GM13976 (cell line): ENCODE results near the gene GAMT.

Experiments
- DNase-seq: peaks from one replicate; pipeline ENCODE4 v3.0.0; 2012; ENCODE audit warnings: low spot score
- in situ Hi-C: fragments of 300-500 bp; cut with MboI; formaldehyde crosslinking; loops from one replicate; pipeline ENCODE4 v1.12.0; 2022; ENCODE audit warnings: low sequenced_read_pairs, mixed read lengths, inconsistent platforms; ENCODE audit not compliant: unreplicated experiment
- TF ChIP-seq, protein P1 (sequence below): IDR thresholded peaks from 2 replicates; pipeline ENCODE4 v1.5.1; 2012; ENCODE audit warnings: borderline replicate concordance, mild to moderate bottlenecking; ENCODE audit not compliant: insufficient read depth; ENCODE audit errors: extremely low read depth, missing control alignments, control extremely low read depth

GAMT gene

DNA sequence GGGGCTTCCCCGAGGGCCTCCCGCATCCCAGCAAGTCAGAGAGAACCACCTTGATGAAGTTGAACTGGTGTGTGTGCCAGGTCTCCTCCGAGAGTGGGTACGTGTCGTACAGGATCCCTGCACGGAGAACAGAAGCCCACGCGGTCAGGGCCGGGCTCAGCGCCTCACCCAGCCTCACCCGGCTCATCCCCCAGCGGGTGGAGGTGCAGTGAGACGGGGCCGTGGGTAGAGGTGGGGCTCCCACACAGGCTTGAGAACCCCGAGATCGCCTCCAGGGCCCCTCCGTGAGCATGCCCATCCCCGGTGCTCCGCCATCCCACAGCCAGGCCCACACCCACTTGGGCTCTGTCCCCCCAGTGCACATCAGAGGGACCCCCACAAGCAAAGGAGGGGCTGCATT is 2.3 kb downstream of the GAMT start:
- in situ Hi-C loops: no loop called here
- DNase-seq: no peak
- TF ChIP-seq, protein P1, sequence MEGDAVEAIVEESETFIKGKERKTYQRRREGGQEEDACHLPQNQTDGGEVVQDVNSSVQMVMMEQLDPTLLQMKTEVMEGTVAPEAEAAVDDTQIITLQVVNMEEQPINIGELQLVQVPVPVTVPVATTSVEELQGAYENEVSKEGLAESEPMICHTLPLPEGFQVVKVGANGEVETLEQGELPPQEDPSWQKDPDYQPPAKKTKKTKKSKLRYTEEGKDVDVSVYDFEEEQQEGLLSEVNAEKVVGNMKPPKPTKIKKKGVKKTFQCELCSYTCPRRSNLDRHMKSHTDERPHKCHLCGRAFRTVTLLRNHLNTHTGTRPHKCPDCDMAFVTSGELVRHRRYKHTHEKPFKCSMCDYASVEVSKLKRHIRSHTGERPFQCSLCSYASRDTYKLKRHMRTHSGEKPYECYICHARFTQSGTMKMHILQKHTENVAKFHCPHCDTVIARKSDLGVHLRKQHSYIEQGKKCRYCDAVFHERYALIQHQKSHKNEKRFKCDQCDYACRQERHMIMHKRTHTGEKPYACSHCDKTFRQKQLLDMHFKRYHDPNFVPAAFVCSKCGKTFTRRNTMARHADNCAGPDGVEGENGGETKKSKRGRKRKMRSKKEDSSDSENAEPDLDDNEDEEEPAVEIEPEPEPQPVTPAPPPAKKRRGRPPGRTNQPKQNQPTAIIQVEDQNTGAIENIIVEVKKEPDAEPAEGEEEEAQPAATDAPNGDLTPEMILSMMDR: no peak

DNA sequence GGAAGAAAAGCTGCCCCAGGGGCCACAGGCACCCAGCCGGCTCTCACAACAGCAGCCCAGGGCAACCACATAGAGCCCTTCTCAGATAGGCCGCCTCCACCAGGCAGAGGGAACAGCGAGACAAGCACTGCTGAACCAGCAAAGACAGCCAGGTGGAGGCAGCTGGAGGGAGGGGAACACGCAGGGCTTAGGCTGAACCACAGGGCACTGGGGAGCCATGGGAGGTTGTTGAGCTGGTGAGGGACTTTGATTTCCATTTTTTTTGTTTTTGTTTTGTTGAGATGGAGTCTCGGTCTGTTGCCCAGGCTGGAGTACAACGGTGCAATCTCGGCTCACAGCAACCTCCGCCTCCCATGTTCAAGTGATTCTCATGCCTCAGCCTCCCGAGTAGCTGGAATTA is 3.5 kb downstream of the GAMT start:
- no peak for DNase-seq
- in situ Hi-C loops: no loop called here
- TF ChIP-seq, protein P1: no peak

DNA sequence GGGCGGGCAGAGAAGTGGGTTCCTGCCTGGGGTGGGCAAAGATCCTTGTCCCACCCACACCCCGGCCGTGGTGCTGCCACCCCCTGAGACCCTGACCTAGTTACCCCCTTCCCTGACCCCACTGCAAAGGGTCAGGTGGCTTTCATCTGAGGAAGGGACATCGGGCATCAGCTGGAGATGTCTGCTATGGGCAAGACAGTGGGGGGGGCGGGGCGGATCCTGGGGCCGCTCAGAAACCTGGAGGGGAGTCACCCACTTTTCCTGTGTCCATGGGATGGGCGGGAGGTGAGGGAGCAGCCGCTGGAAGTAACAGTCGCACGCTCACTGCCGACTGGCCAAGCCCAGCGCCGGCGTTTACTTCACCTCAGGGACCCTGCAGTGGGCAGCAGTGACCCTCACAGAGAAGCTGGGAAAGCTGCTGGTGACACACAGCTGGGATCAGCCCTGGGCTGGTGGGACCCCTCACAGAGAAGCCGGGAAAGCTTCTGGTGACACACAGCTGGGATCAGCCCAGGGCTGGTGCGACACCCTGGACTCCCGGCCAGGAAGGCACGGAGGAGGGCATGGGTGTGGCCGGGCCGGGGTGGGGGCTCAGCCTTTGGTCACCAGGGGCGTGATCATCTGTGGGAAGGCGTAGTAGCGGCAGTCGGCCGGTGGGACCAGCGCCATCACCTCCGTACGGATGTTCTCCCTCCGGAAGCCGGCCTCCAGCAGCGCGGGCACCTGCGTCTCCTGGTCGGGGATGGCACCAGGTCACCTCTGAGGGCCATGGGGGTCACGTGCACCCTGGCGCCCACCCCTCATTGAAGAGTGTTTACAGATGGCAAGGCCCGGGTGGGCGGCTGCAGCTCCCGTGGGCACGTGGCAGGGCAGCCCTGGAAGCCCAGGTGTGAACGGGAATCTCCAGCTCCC is 4.3 kb downstream of the GAMT start:
- TF ChIP-seq, protein P1: no peak
- in situ Hi-C loops: no loop called here
- no peak for DNase-seq

DNA sequence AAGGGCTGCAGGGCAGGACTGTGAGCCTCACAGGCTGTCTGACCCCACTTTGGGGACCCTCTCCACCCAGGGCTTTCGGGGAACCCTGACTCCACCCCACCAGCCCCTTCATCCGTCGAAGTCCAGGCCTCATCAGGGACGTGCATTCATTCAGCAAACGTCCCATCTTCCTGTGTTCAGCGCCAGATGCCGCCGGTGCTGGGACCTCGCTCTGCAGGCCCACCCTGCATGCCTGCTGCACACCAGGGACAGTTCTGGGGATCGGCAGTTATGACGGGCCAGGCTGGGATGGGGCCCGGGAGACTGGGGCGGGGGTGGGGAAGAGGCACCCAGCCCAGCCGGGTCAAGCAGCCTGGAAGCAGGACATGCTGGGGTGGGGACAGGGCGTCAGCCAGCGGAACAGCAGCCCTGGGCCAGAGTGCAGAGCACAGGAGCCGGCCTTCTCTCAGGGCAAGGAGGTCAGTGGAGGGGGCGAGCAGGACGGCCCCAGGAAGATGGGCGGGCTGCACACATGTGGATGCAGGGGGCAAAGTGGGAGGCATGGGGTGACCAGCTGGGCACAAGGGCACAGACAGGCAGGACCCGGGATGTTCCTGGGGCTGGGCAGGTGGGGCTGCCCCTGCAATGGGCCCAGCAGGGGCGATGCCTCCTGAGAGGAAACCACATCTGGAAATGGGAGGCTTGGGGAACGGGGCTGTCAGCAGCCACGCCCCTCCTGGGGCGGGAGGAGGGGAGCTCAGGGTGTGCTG is 5.1 kb downstream of the GAMT start:
- DNase-seq: no peak
- TF ChIP-seq, protein P1: no peak
- in situ Hi-C loops: no loop called here

DNA sequence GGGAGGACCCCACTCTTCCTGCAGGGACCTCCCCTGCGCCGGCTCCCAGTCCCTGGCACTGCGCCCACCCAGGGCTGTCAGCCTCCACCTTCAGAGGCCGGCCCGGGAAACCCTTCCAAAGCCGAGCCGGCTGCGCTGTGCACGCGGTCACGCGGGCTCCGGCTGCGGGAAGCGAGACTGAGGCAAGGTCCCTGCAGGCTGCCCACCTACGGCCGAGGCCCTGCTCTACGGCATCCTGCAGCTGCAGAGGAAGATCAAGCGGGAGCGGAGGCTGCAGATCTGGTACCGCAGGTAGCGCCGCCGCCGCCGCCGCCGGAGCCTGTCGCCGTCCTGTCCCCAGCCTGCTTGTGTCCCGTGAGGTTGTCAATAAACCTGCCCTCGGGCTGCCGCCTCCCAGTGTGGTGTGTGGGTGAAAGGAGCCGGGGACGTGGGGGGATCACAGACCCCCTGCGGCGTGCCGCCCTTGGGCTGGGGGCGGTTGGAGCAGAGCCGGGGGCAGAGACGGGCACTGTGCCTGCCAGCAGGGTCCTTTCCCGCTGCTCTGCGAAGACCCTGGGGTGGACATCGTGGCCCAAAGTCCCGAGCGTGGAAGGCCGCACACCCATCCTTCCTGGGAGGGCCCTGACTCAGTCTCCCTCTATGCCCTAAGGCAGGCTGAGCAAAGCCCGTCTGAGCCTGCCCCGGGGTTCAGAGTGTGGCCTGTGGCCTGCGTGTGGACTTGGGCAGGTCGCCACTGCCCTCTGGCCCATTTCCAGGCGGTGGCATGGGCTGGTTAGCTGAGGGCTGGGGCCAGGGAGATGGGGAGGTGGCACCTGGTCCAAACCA is 5.9 kb downstream of the GAMT start:
- DNase-seq: no peak
- in situ Hi-C loops: no loop called here
- TF ChIP-seq, protein P1: no peak

DNA sequence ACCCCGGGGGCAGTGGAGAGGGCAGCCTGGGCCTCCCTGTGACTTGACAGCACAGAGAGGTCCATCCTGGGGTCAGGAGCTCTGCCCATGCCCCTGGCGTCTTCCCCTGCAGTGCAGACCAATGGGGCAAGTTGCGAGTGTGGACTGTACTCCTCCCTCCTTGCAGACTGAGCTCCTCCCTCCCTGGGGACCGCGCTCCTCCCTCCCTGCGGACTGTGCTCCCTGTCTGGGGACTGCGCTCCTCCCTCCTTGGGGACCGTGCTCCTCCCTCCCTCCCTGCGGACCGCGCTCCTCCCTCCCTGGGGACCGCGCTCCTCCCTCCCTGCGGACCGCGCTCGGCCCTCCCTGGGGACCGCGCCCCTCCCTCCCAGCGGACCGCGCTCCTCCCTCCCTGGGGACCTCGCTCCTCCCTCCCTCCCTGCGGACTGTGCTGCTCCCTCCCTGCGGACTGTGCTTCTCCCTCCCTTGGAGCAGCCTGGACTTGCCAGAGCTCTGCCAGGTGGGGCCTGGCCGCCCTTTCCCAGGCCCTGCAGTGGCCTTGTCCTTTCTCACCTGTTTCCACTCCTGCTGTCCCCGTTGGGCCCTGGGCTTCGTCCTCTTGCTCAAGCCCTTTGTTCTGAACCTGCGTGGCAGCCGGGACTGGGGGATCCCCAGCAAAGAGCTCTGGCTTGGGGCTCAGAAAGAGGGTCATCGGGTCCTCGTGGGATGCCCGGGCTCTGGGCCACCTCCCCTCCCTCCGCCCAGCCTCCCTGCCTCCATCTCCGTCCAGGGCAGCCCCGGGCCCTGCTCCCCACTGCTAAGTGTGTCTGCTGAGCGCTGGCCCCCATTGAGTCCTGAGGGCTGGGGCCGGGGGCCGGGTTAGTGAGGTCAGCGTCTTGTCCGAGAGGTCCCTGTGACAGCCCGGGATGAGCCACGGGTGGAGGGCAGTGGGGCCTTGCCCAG is 6.8 kb downstream of the GAMT start:
- in situ Hi-C loops: no loop called here
- no peak for DNase-seq
- TF ChIP-seq, protein P1: no peak
